C4-2B (cell line): ENCODE data around the gene TPCN1.

Source experiments
- ZFX ChIP-seq: fragments of 450-650 bp; IDR thresholded peaks from 2 replicates; pipeline ENCODE4 v1.6.1; 2017
- TF ChIP-seq, protein P1 (sequence below): fragments of 450-650 bp; conservative IDR thresholded peaks from 2 replicates; pipeline ENCODE4 v1.5.1; 2017; ENCODE audit warnings: mild to moderate bottlenecking

DNA sequence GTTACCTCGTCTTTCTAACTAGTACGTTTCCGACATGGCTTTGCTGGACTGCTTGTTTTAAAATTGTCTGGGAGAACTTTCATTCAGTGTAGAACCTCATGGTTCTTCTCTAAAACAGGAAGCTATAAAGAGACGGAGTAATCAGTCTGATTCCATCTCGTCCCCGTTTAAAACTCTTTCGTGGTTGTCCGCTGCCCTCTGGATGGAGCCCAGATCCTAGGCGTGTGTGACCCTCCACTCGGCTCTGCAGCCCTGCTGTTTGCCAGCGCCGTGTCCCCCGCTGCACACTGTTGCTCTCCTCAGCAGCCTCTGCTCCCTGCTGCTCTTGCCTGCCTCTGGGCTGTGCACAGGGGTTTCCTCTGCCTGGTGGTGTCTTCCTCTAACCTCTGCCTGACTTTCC is 63.5 kb downstream of the TPCN1 start:
- TF ChIP-seq, protein P1, sequence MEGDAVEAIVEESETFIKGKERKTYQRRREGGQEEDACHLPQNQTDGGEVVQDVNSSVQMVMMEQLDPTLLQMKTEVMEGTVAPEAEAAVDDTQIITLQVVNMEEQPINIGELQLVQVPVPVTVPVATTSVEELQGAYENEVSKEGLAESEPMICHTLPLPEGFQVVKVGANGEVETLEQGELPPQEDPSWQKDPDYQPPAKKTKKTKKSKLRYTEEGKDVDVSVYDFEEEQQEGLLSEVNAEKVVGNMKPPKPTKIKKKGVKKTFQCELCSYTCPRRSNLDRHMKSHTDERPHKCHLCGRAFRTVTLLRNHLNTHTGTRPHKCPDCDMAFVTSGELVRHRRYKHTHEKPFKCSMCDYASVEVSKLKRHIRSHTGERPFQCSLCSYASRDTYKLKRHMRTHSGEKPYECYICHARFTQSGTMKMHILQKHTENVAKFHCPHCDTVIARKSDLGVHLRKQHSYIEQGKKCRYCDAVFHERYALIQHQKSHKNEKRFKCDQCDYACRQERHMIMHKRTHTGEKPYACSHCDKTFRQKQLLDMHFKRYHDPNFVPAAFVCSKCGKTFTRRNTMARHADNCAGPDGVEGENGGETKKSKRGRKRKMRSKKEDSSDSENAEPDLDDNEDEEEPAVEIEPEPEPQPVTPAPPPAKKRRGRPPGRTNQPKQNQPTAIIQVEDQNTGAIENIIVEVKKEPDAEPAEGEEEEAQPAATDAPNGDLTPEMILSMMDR = no peak
- TF ChIP-seq ZFX = no peak
